Left ventricle myocardium inferior (tissue), 1 donor: ENCODE results near the gene TBL1X. TPM values are rescaled to one million over a fixed set of nuclear protein-coding genes. Genes with fewer than 3 reads are reported as not detected.

Experiments used
- DNase-seq: peaks from one replicate; pipeline ENCODE4 v3.0.0-alpha.2; 2020
- H3K27ac ChIP-seq: fragments of 200-600 bp; replicated peaks from 2 replicates; pipeline ENCODE4 v1.8.0; 2021
- H3K27me3 ChIP-seq: fragments of 200-600 bp; 2 replicates; pipeline ENCODE4 v1.8.0; 2021; ENCODE audit warnings: low read depth
- H3K36me3 ChIP-seq: fragments of 200-600 bp; 2 replicates; pipeline ENCODE4 v1.8.0; 2021
- H3K4me1 ChIP-seq: fragments of 200-600 bp; 2 replicates; pipeline ENCODE4 v1.8.0; 2021
- H3K4me3 ChIP-seq: fragments of 200-600 bp; 2 replicates; pipeline ENCODE4 v1.8.0; 2021; ENCODE audit warnings: mild to moderate bottlenecking, moderate library complexity
- H3K9me3 ChIP-seq: fragments of 200-600 bp; replicated peaks from 2 replicates; pipeline ENCODE4 v1.8.0; 2021
- intact Hi-C: fragments of 100-400 bp; cut with micrococcal nuclease; formaldehyde crosslinking; loops from one replicate; pipeline ENCODE4 v1.11.0; 2022
- long read RNA-seq: library from polyadenylated mRNA; unstranded; transcript quantifications from one replicate; pipeline ENCODE4 v2.0.0, GENCODE V29; 2021
- total RNA-seq: library from RNA; stranded (reverse); fragmentation: NEBNext Ultra II Directional; extraction: Animal tissue kit (Norgen Biotek cat#: 25700); gene quantifications from one replicate; pipeline ENCODE4 v1.2.1, GENCODE V29; 2021
- TF ChIP-seq, protein P1 (sequence below): fragments of 200-600 bp; IDR thresholded peaks from 2 replicates; pipeline ENCODE4 v1.8.0; 2021; ENCODE audit warnings: antibody characterized with exemption, mild to moderate bottlenecking, borderline replicate concordance
- donor health status: DM: no; HTN: yes; CAD: no; lungs with severe emphysema.

TBL1X gene
- total RNA-seq = 9.4 TPM
- long read RNA-seq, full-length matches to known transcripts = 2 of 17 reads
- long read RNA-seq, partial matches to known transcripts = 5 of 17 reads
- long read RNA-seq, other reads (novel, unspliced or antisense) = 10 of 17 reads

DNA sequence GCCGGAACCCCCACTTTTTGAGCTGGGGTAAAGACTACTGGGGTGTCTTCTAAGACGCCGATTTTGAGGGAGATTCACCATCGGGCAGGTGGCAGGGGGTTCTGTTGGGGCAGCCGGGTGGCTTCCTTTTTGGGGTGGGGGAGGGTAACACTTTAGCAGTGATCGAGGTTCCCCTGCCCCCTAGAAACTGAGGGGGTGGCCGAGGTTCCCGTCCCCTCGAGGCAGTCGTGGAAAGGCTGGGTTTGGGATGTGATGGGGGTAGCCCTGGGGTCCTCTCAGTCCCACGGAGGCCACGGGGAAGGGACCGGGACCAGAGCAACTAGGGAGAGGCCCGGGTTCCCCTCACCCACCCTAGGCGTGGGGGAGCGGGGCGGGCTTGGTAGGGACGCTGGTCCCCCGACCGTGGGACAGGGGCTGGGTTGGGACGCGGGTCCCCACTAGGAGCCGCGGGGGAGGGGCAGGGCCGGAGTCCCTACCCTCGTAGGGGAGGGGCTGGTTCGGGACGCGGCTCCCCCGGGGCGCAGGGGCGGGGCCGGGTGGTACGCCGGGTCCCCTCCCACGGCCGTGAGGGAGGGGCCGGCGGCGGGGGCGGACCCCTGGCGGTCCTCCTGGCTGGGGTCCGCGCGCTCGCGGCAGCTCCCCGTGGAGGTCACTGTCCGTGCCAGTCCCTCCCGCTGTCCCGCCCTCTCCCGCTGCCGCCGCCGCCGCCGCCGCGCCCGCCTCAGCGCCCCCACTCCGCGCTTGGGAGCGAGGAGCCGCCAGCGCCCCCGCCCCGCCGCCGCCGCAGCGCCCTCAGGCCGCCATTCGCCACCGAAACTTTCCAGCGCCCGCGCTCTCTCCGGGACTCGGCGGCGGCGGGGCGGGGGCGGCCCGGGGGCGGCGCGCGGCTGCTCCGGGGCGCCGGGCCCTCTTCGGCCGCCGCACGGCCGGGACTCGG is at the start of gene TBL1X:
TBL1X (plus strand) TSS at position 624 of the 937 bp plus-strand sequence. CDS start 188,529 bp downstream, outside the sequence.
- intact Hi-C loops = loop anchor here (10.0 kb wide), 1 partner anchor 120 kb away; no protein-coding TSS in a partner anchor
- peak within 1 kb of the TSS; percentile 78 for H3K27ac ChIP-seq
- TF ChIP-seq, protein P1, sequence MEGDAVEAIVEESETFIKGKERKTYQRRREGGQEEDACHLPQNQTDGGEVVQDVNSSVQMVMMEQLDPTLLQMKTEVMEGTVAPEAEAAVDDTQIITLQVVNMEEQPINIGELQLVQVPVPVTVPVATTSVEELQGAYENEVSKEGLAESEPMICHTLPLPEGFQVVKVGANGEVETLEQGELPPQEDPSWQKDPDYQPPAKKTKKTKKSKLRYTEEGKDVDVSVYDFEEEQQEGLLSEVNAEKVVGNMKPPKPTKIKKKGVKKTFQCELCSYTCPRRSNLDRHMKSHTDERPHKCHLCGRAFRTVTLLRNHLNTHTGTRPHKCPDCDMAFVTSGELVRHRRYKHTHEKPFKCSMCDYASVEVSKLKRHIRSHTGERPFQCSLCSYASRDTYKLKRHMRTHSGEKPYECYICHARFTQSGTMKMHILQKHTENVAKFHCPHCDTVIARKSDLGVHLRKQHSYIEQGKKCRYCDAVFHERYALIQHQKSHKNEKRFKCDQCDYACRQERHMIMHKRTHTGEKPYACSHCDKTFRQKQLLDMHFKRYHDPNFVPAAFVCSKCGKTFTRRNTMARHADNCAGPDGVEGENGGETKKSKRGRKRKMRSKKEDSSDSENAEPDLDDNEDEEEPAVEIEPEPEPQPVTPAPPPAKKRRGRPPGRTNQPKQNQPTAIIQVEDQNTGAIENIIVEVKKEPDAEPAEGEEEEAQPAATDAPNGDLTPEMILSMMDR = no peak
- peak within 1 kb of the TSS; percentile 79 for H3K4me3 ChIP-seq
- H3K27me3 ChIP-seq = no peaks in the 10 kb centered on the region
- no peaks in the 10 kb centered on the region for H3K9me3 ChIP-seq
- no peaks in the 10 kb centered on the region for H3K36me3 ChIP-seq
- peaks cover 31% of the 10 kb centered on the region for H3K4me1 ChIP-seq
- peak; percentile 64 for DNase-seq

- no peaks in the 10 kb centered on the region for H3K9me3 ChIP-seq
- no peaks in the 10 kb centered on the region for H3K27me3 ChIP-seq
- TF ChIP-seq, protein P1 = no peak
- H3K4me1 ChIP-seq = no peaks in the 10 kb centered on the region
- H3K36me3 ChIP-seq = no peaks in the 10 kb centered on the region
- intact Hi-C loops = no loop called here
- no peak overlapping the region for H3K4me3 ChIP-seq
- no peak for DNase-seq
- no peak overlapping the region for H3K27ac ChIP-seq
Observed at GRCh38 chrX:9416562-9417348, 48.1 kb upstream of the TBL1X start.

DNA sequence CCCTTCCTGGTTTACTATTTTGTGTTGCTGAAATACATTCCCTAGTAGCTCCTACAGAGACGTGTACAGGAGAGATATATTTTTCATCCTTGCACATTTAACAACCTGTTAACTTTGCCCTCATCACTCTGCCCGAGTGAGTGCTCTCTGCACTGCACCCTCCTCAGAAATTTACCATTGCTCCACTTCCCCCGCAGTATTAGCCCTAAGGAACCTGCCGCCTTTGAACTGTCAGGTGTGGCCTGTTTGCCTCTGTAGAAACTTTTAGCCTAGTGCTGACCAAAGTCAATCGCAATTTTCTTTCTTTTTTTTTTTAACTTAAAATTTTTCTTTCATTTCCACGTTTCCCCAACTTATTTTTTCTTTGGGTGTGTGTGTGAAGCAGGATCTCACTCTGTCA is 46.6 kb upstream of the TBL1X start:
- H3K36me3 ChIP-seq = no peaks in the 10 kb centered on the region
- intact Hi-C loops = no loop called here
- TF ChIP-seq, protein P1 = no peak
- no peak overlapping the region for H3K4me3 ChIP-seq
- H3K4me1 ChIP-seq = no peaks in the 10 kb centered on the region
- H3K27me3 ChIP-seq = no peaks in the 10 kb centered on the region
- no peaks in the 10 kb centered on the region for H3K9me3 ChIP-seq
- DNase-seq = no peak
- no peak overlapping the region for H3K27ac ChIP-seq

DNA sequence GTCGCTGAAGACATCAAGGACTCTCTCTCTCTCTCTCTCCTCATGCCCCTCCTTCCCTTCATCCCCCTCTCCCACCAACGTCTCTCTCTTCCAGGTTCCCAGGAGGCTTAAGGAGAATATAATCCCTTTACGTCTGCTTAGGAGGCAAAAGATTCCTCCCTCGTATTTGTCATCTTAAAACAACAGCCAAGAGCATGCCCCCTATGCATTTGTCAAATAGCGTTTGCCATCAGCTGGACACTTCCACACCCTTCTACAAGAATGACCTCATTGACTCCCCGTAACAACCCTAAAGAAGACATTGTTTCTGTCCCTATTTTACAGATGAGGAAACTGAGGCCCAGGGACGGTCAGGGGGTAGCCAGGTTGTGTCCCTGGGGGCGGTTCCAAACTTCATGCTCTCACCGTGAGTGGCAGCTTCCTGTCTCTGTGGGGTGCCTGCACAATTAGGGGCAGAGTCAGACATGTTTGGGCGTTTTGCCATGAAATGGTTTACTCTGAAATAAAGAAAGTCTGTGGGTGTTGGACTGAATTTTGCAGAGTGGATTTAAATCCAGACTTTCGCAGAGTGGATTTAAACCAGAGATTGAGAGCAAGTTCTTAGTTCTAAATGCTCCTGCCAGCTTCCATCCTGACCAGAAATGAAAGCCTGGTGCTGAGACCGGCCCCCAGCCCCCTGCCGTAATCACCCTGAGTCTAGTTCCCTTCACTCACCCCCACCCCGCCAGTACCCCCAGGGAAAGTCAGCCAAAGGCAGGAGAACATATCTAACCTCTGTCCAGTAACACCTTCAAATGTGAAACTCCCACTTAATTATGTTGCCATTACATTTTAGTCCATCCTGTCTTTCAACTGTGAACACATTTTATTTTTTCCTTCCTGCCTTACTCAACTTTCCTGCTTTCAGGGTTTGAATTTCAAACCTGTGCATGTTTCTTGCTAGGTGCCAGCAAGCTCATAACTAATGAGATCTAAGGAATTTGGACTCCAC is 44.3 kb upstream of the TBL1X start:
- no peak for DNase-seq
- Histone ChIP-seq H3K4me1 (no peaks in the 10 kb centered on the region), H3K36me3 (no peaks in the 10 kb centered on the region), H3K4me3 (no peak overlapping the region), H3K27ac (no peak overlapping the region), H3K27me3 (no peaks in the 10 kb centered on the region), H3K9me3 (no peaks in the 10 kb centered on the region)
- intact Hi-C loops = no loop called here
- TF ChIP-seq, protein P1 = no peak
